GM23248 (cell line): Measurements from ENCODE around the gene GCNT2. TPM values are rescaled to one million over a fixed set of nuclear protein-coding genes. Genes with fewer than 3 reads are reported as not detected.

Experiments
- DNase-seq: peaks from one replicate; pipeline ENCODE4 v3.0.0-alpha.2; 2015
- H2AFZ ChIP-seq: fragments of 200-600 bp; sonication (generic); 2 replicates; pipeline ENCODE4 v1.6.1; 2016; ENCODE audit warnings: antibody characterized with exemption
- H3F3A ChIP-seq: fragments of 200-600 bp; sonication (generic); 2 replicates; pipeline ENCODE4 v1.6.1; 2016; ENCODE audit warnings: mild to moderate bottlenecking, antibody characterized with exemption, mixed run types; ENCODE audit not compliant: insufficient read depth
- H3K27ac ChIP-seq: fragments of 200-600 bp; sonication (generic); 2 replicates; pipeline ENCODE4 v1.5.1; 2016; ENCODE audit warnings: mild to moderate bottlenecking
- H3K27me3 ChIP-seq: fragments of 200-600 bp; sonication (generic); replicated peaks from 2 replicates; pipeline ENCODE4 v1.6.1; 2016; ENCODE audit warnings: mild to moderate bottlenecking; ENCODE audit not compliant: insufficient read depth
- H3K36me3 ChIP-seq: fragments of 200-600 bp; sonication (generic); 2 replicates; pipeline ENCODE4 v1.6.1; 2016; ENCODE audit warnings: low read depth, mild to moderate bottlenecking
- H3K4me1 ChIP-seq: fragments of 200-600 bp; sonication (generic); 2 replicates; pipeline ENCODE4 v1.6.1; 2016; ENCODE audit warnings: mild to moderate bottlenecking; ENCODE audit not compliant: insufficient read depth
- H3K4me2 ChIP-seq: fragments of 200-600 bp; sonication (generic); one replicate; pipeline ENCODE4 v1.6.1; 2016; ENCODE audit warnings: mild to moderate bottlenecking; ENCODE audit not compliant: unreplicated experiment
- H3K4me3 ChIP-seq: fragments of 200-600 bp; sonication (generic); 2 replicates; pipeline ENCODE4 v1.5.1; 2016; ENCODE audit warnings: mild to moderate bottlenecking
- H3K79me2 ChIP-seq: fragments of 200-600 bp; sonication (generic); 2 replicates; pipeline ENCODE4 v1.6.1; 2016; ENCODE audit warnings: mild to moderate bottlenecking; ENCODE audit not compliant: insufficient read depth
- H3K9ac ChIP-seq: fragments of 200-600 bp; sonication (generic); 2 replicates; pipeline ENCODE4 v1.6.1; 2016; ENCODE audit warnings: mild to moderate bottlenecking
- H3K9me2 ChIP-seq: fragments of 200-600 bp; sonication (generic); 2 replicates; pipeline ENCODE4 v1.6.1; 2016; ENCODE audit warnings: mixed run types, mild to moderate bottlenecking, moderate library complexity; ENCODE audit not compliant: insufficient read depth
- H3K9me3 ChIP-seq: fragments of 200-600 bp; sonication (generic); one replicate; pipeline ENCODE4 v1.6.1; 2017; ENCODE audit warnings: low read depth
- H4K20me1 ChIP-seq: fragments of 200-600 bp; sonication (generic); 2 replicates; pipeline ENCODE4 v1.6.0; 2016; ENCODE audit not compliant: insufficient read depth
- EZH2 ChIP-seq: fragments of 200-600 bp; sonication (generic); IDR thresholded peaks from 2 replicates; pipeline ENCODE4 v1.6.1; 2018; ENCODE audit warnings: antibody characterized with exemption, mild to moderate bottlenecking; ENCODE audit not compliant: insufficient read depth, poor library complexity, severe bottlenecking
- EZH2phosphoT487 ChIP-seq: fragments of 200-600 bp; sonication (generic); IDR thresholded peaks from 2 replicates; pipeline ENCODE4 v1.6.1; 2018; ENCODE audit warnings: antibody characterized with exemption, moderate library complexity, mild to moderate bottlenecking, low read depth; ENCODE audit not compliant: insufficient read depth
- WGBS, 2 experiments: methylation state at CpG; one replicate each; pipeline ENCODE4 v1.1.6; 2015 to 2017; ENCODE audit warnings: low lambda C conversion rate in 2 of 2, low coverage in 1 of 2; ENCODE audit errors: missing lambda C conversion rate in 2 of 2; 5-methylcytosine and 5-hydroxymethylcytosine counted together
- in situ Hi-C: fragments of 300-500 bp; cut with MboI; formaldehyde crosslinking; loops from 2 replicates; pipeline ENCODE4 v1.15.0; 2020
- polyA plus RNA-seq: library from polyadenylated mRNA; unstranded; fragments of >200 nt; fragmentation: Nextera tagmentation; extraction: Ambion mirVana; gene quantifications from 2 replicates; pipeline ENCODE4 v1.2.1, GENCODE V29; 2016
- total RNA-seq: library from RNA; depleted of rRNA; stranded (reverse); fragments of >200 nt; shearing (Covaris generic); gene quantifications from 2 replicates; pipeline ENCODE4 v1.2.3, GENCODE V29; 2014

The GCNT2 gene
- total and polyA plus RNA-seq, 2 experiments from 2014 or later: not detected

DNA sequence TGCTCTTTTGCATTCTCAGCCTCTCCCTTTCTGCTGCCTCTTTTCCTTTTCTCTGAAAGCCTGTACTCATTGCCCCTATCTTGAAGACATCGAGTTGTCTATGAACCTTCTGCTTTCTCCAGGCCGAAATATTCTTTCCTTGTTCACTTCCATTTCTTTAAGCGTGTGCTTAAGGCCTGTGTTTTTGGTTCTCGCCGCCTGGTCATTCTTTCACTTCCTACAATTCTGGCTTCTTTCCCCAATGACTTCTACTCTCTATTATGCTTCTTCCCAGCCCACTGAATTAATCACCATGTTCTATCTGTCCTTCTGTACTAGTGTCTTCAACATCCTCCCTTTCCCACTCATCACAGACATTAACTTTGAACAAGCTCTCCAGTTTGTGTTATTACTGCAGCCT lies 103.7 kb downstream of the GCNT2 start:
- 54 to 55% methylated on average over 5 of the region's 5 CpGs for WGBS, 2 experiments
- Histone ChIP-seq H2AFZ (no peak overlapping the region), H3F3A (no peaks in the 10 kb centered on the region), H3K27ac (no peak overlapping the region), H4K20me1 (no peaks in the 10 kb centered on the region), H3K27me3 (no peaks in the 10 kb centered on the region), H3K79me2 (no peaks in the 10 kb centered on the region), H3K4me3 (no peak overlapping the region), H3K36me3 (no peaks in the 10 kb centered on the region), H3K4me2 (no peak overlapping the region), H3K9ac (no peak overlapping the region), H3K4me1 (no peaks in the 10 kb centered on the region), H3K9me2 (no peaks in the 10 kb centered on the region), H3K9me3 (no peaks in the 10 kb centered on the region)
- TF ChIP-seq EZH2phosphoT487 (no peak), EZH2 (no peak)
- in situ Hi-C loops: no loop called here
- DNase-seq: no peak

DNA sequence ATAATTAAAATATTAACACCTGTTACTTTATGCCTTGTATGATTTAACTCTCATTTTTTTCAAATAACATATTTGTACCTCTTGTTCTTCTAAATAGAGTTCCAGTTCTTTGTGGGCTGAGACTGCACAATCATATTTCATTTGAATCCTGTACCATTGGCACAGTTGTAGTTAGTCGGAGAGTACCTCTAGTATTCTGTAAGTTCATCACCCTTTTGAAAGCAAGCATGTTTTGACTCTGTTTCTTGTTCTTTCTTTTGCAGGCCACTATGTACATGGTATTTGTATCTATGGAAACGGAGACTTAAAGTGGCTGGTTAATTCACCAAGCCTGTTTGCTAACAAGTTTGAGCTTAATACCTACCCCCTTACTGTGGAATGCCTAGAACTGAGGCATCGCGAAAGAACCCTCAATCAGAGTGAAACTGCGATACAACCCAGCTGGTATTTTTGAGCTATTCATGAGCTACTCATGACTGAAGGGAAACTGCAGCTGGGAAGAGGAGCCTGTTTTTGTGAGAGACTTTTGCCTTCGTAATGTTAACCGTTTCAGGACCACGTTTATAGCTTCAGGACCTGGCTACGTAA lies 105.1 kb downstream of the GCNT2 start:
- TF ChIP-seq EZH2phosphoT487 (no peak), EZH2 (no peak)
- Histone ChIP-seq H3K9ac (no peak overlapping the region), H3K4me3 (no peak overlapping the region), H3K4me1 (no peaks in the 10 kb centered on the region), H3K79me2 (no peaks in the 10 kb centered on the region), H3K27ac (no peak overlapping the region), H3K4me2 (no peak overlapping the region), H3K36me3 (no peaks in the 10 kb centered on the region), H2AFZ (no peak overlapping the region), H3F3A (no peaks in the 10 kb centered on the region), H4K20me1 (no peaks in the 10 kb centered on the region), H3K9me3 (no peaks in the 10 kb centered on the region), H3K27me3 (no peaks in the 10 kb centered on the region), H3K9me2 (no peaks in the 10 kb centered on the region)
- no peak for DNase-seq
- 23 to 28% methylated on average over 9 of the region's 9 CpGs for WGBS, 2 experiments
- in situ Hi-C loops: no loop called here

DNA sequence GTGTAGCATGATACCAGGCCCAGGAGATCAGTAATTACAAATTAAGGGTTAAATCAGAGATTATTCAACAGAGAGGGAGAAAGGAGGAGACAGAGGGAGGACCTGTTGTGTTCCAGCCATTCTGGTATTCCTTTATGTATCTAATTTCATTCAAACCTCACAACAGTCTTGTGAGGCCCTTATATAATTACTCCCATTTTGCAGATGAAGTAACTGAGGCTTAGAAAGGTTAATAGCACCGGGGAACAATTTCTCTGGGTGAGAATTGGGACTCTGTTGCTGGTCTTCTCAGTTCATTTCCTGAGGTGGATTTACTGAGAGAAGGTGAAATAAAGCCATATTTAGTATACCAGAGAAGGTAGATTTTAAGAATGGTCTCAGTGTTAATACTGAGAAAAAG lies 106.6 kb downstream of the GCNT2 start:
- no peak for DNase-seq
- H3K9me2 ChIP-seq: no peaks in the 10 kb centered on the region
- no peaks in the 10 kb centered on the region for H3K9me3 ChIP-seq
- no peaks in the 10 kb centered on the region for H3K27me3 ChIP-seq
- 17 to 29% methylated on average over 1 of the region's 1 CpG for WGBS, 2 experiments
- H3K4me3 ChIP-seq: no peak overlapping the region
- H3K27ac ChIP-seq: no peak overlapping the region
- H2AFZ ChIP-seq: no peak overlapping the region
- H4K20me1 ChIP-seq: no peaks in the 10 kb centered on the region
- no peaks in the 10 kb centered on the region for H3F3A ChIP-seq
- in situ Hi-C loops: no loop called here
- no peaks in the 10 kb centered on the region for H3K79me2 ChIP-seq
- H3K36me3 ChIP-seq: no peaks in the 10 kb centered on the region
- H3K4me2 ChIP-seq: no peak overlapping the region
- H3K9ac ChIP-seq: no peak overlapping the region
- TF ChIP-seq EZH2phosphoT487 (no peak), EZH2 (no peak)
- H3K4me1 ChIP-seq: no peaks in the 10 kb centered on the region

- Histone ChIP-seq H4K20me1 (no peaks in the 10 kb centered on the region), H2AFZ (no peak overlapping the region), H3K4me3 (no peak overlapping the region), H3K27me3 (no peaks in the 10 kb centered on the region), H3K79me2 (no peaks in the 10 kb centered on the region), H3K27ac (no peak overlapping the region), H3K9me2 (no peaks in the 10 kb centered on the region), H3F3A (no peaks in the 10 kb centered on the region), H3K9me3 (no peaks in the 10 kb centered on the region), H3K36me3 (no peaks in the 10 kb centered on the region), H3K4me1 (no peaks in the 10 kb centered on the region), H3K9ac (no peak overlapping the region), H3K4me2 (no peak overlapping the region)
- DNase-seq: no peak
- TF ChIP-seq EZH2phosphoT487 (no peak), EZH2 (no peak)
- WGBS, 2 experiments: 74 to 78% methylated on average over 1 of the region's 1 CpG
- in situ Hi-C loops: no loop called here
Measured at GRCh38 chr6:10630178-10630577, 109.0 kb downstream of the GCNT2 start.

DNA sequence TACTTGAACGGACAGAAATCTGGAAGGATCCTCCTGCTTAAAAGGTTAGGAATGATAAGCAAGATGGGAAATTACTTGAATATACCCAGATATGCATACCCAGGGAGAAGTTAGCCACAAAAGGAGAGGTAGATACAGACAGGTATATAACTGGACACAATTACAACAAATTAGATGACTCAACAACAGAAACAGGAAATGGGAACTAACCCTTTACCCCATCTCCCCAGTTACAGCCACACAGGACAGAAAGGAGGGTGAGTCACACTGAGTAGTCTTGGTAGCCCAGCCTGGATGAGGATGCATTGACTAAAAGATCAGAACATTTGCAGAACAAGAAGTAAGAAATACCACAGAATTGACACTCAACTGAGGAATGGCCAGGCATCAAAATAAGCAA lies 112.1 kb downstream of the GCNT2 start:
- TF ChIP-seq EZH2phosphoT487 (no peak), EZH2 (no peak)
- WGBS, 2 experiments: 32 to 46% methylated on average over 1 of the region's 1 CpG
- H3K9me3 ChIP-seq: no peaks in the 10 kb centered on the region
- H3K4me3 ChIP-seq: no peak overlapping the region
- no peak overlapping the region for H3K4me2 ChIP-seq
- H3K27me3 ChIP-seq: no peaks in the 10 kb centered on the region
- no peak overlapping the region for H2AFZ ChIP-seq
- H3F3A ChIP-seq: no peaks in the 10 kb centered on the region
- no peak overlapping the region for H3K27ac ChIP-seq
- no peaks in the 10 kb centered on the region for H3K79me2 ChIP-seq
- no peaks in the 10 kb centered on the region for H4K20me1 ChIP-seq
- in situ Hi-C loops: no loop called here
- H3K4me1 ChIP-seq: no peaks in the 10 kb centered on the region
- H3K9me2 ChIP-seq: no peaks in the 10 kb centered on the region
- no peaks in the 10 kb centered on the region for H3K36me3 ChIP-seq
- no peak overlapping the region for H3K9ac ChIP-seq
- DNase-seq: peak; percentile 51
